Stimulated activated CD8-positive, alpha-beta memory T cell treated with anti-CD3 and anti-CD28 coated beads, Interleukin-7, amount 100 ng/mL, for 1 hour (primary cell): ENCODE measurements around the gene FTO.
"Not testable (repeated sequence)": the region's sequence is repeated elsewhere in the genome, so short reads cannot be mapped to it uniquely, and the experiment has no call there.

Experiments used
- DNase-seq, 2 donors: peaks; one replicate each; pipeline ENCODE4 v3.0.0-alpha.2; 2020; ENCODE audit warnings: low read depth in 2 of 2

FTO gene

GRCh38 chr16:53821957-53822625 is 118.1 kb downstream of the FTO start:
- DNase-seq = no peak

- no peak for DNase-seq
These were observed 119.1 kb downstream of the FTO start for GRCh38 chr16:53822936-53823529.

GRCh38 chr16:53826658-53827057 is 122.7 kb downstream of the FTO start:
- no peak for DNase-seq

GRCh38 chr16:53827741-53828140 is 123.8 kb downstream of the FTO start:
- no peak for DNase-seq

- no peak for DNase-seq
These were observed 125.3 kb downstream of the FTO start for GRCh38 chr16:53829186-53829747.

GRCh38 chr16:53832896-53833544 is 129.1 kb downstream of the FTO start:
- no peak for DNase-seq

- DNase-seq = no peak
These were observed 132.2 kb downstream of the FTO start for GRCh38 chr16:53836142-53836541.

- no peak for DNase-seq
These were observed 132.7 kb downstream of the FTO start for GRCh38 chr16:53836680-53837079.

GRCh38 chr16:53837426-53837825 is 133.5 kb downstream of the FTO start:
- DNase-seq = no peak

- DNase-seq = no peak
These were observed 135.2 kb downstream of the FTO start for GRCh38 chr16:53839150-53839549.

- DNase-seq = no peak
These were observed 136.5 kb downstream of the FTO start for GRCh38 chr16:53840456-53840855.

GRCh38 chr16:53841884-53842283 is 137.9 kb downstream of the FTO start:
- DNase-seq = no peak

- no peak for DNase-seq
These were observed 139.1 kb downstream of the FTO start for GRCh38 chr16:53843084-53843483.

GRCh38 chr16:53844804-53845203 is 140.8 kb downstream of the FTO start:
- DNase-seq = no peak

GRCh38 chr16:53846549-53846948 is 142.6 kb downstream of the FTO start:
- DNase-seq = not testable (repeated sequence)

GRCh38 chr16:53846971-53847370 is 143.0 kb downstream of the FTO start:
- no peak for DNase-seq

GRCh38 chr16:53848277-53848942 is 144.5 kb downstream of the FTO start:
- DNase-seq = no peak

- no peak for DNase-seq
These were observed 145.0 kb downstream of the FTO start for GRCh38 chr16:53848950-53849349.

GRCh38 chr16:53849585-53849984 is 145.6 kb downstream of the FTO start:
- DNase-seq = no peak

GRCh38 chr16:53849994-53850393 is 146.0 kb downstream of the FTO start:
- no peak for DNase-seq

- no peak for DNase-seq
These were observed 148.7 kb downstream of the FTO start for GRCh38 chr16:53852678-53853077.

GRCh38 chr16:53855056-53855455 is 151.1 kb downstream of the FTO start:
- DNase-seq = no peak
